Keratinocyte (primary cell): Measurements from ENCODE around the gene ANKRD44.

ENCODE experiments used
- EZH2 ChIP-seq: IDR thresholded peaks from one replicate; pipeline ENCODE4 v1.6.1; 2012; ENCODE audit warnings: inconsistent platforms, mild to moderate bottlenecking, low read length, moderate library complexity
- TF ChIP-seq, protein P1 (sequence below), 3 experiments: IDR thresholded peaks in 1 of 3; conservative IDR thresholded peaks in 1 of 3; optimal IDR thresholded peaks in 1 of 3; 2 replicates in 2 of 3; 3 replicates in 1 of 3; pipeline versions ENCODE3 to v1.5.1; 2011; ENCODE audit warnings: low read length in 3 of 3, mild to moderate bottlenecking in 3 of 3, moderate library complexity in 2 of 3, control low read depth in 1 of 3, inconsistent platforms in 1 of 3; ENCODE audit not compliant: insufficient read depth in 2 of 3; ENCODE audit errors: extremely low read depth in 1 of 3

DNA sequence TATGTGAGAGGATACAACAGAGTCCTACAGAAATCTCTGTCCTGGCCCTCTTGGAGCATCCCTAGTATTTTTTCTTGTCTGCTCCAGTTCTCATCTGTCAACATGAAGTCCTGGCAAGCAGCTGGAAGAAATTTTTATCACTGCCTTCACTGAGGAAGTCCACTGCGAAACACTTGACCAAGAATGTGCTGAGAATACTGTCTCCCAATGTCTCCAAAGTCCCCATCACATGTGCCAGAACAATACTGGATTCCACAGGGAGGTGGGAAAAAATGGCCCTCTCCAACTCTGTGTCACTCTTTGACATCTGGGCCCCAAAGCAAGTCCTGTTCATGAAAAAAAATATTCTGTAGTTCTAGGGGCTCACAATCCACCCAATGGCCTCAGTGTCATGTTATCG, 351.3 kb downstream of the ANKRD44 start:
- no peak for TF ChIP-seq EZH2
- TF ChIP-seq, protein P1, sequence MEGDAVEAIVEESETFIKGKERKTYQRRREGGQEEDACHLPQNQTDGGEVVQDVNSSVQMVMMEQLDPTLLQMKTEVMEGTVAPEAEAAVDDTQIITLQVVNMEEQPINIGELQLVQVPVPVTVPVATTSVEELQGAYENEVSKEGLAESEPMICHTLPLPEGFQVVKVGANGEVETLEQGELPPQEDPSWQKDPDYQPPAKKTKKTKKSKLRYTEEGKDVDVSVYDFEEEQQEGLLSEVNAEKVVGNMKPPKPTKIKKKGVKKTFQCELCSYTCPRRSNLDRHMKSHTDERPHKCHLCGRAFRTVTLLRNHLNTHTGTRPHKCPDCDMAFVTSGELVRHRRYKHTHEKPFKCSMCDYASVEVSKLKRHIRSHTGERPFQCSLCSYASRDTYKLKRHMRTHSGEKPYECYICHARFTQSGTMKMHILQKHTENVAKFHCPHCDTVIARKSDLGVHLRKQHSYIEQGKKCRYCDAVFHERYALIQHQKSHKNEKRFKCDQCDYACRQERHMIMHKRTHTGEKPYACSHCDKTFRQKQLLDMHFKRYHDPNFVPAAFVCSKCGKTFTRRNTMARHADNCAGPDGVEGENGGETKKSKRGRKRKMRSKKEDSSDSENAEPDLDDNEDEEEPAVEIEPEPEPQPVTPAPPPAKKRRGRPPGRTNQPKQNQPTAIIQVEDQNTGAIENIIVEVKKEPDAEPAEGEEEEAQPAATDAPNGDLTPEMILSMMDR (optimal IDR thresholded peaks at IDR 0.05 in 1 of 3, IDR thresholded peaks at IDR 0.05 in 1 of 3, conservative IDR thresholded peaks at IDR 0.05 in 1 of 3; ENCODE audit: extremely low read depth in 1 of 3, insufficient read depth in 2 of 3, low read length in 3 of 3) = no peak
